GM13976 (cell line): ENCODE results near the gene TSPAN31.
A peak's percentile ranks its signal among the peaks of the same experiment; 100 is the strongest.

ENCODE experiments used
- DNase-seq: peaks from one replicate; pipeline ENCODE4 v3.0.0; 2012; ENCODE audit warnings: low spot score
- in situ Hi-C: fragments of 300-500 bp; cut with MboI; formaldehyde crosslinking; loops from one replicate; pipeline ENCODE4 v1.12.0; 2022; ENCODE audit warnings: low sequenced_read_pairs, mixed read lengths, inconsistent platforms; ENCODE audit not compliant: unreplicated experiment
- TF ChIP-seq, protein P1 (sequence below): IDR thresholded peaks from 2 replicates; pipeline ENCODE4 v1.5.1; 2012; ENCODE audit warnings: borderline replicate concordance, mild to moderate bottlenecking; ENCODE audit not compliant: insufficient read depth; ENCODE audit errors: extremely low read depth, missing control alignments, control extremely low read depth

TSPAN31 gene

DNA sequence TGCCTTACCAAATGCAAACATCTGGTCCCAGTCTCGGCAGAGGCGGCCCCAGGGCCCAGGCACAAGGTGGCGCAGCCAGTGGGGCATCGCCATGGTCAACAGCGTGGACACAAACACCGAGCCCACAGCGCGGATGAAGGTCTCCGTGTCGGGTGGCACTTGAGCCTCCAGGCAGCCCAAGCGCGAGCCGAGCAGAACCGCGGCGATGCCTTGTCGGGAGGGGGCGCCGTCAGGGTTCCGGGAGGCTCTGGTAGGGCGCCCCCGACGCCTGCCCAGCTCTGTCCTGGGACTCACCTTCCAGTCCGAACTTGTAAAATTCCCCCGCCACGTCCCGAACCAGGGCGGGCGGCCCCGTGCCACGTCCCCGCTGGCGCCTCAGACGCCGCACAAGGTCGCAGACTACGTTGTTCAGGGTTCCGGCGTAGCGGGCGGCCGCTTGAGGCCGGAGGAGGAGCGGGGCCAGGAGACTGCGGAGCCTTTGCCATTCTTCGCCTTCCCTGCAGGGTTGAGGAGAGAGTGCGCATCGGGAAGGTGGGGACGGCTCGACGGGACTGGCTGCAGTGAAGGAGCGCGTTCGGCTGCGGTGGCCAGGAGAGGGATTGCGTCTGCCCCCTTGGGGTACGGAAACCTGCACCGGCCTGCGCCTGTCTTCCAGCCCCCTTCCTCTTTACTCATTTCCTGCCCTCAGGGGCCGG, 20.3 kb downstream of the TSPAN31 start:
- peak; percentile 72 for DNase-seq
- TF ChIP-seq, protein P1, sequence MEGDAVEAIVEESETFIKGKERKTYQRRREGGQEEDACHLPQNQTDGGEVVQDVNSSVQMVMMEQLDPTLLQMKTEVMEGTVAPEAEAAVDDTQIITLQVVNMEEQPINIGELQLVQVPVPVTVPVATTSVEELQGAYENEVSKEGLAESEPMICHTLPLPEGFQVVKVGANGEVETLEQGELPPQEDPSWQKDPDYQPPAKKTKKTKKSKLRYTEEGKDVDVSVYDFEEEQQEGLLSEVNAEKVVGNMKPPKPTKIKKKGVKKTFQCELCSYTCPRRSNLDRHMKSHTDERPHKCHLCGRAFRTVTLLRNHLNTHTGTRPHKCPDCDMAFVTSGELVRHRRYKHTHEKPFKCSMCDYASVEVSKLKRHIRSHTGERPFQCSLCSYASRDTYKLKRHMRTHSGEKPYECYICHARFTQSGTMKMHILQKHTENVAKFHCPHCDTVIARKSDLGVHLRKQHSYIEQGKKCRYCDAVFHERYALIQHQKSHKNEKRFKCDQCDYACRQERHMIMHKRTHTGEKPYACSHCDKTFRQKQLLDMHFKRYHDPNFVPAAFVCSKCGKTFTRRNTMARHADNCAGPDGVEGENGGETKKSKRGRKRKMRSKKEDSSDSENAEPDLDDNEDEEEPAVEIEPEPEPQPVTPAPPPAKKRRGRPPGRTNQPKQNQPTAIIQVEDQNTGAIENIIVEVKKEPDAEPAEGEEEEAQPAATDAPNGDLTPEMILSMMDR = peak; percentile 53
- in situ Hi-C loops = no loop called here

DNA sequence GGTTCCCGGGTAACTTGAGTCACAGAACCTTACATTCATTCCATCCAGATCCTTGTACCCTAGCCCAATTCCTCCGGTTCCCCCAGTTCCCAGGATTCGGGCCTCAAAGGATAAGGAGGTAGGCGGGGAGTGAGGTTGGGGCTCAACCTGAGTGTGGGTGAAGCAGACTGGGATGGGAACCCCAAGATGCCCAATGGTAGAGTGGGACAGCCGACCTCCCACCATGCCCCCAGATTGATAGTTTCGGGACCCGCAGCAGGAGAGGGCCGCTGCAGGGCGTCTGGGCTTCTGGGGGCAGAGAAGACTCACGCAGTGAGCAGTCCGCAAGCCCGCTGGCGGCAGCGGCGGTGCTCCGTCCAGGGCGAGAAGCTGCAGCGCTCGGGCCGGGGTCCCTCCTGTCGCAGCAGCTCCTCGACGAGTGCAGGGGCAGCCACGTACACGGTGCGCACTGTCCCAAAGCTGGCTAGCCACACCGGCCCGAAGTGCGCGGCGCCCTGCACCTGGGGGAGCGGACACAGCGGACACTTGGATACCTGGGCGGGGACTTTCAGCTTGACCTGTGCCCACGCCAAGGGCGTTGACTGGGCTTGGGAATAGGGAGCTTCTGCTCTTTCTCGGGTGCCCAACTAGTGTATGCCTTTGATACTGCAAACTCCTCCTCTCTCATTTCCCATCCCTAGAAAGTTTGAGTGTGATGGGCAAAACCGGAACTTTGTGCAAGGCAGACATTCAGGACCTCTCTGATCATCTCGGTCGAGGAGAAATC, 21.0 kb downstream of the TSPAN31 start:
- TF ChIP-seq, protein P1 = no peak
- DNase-seq = no peak
- in situ Hi-C loops = no loop called here

DNA sequence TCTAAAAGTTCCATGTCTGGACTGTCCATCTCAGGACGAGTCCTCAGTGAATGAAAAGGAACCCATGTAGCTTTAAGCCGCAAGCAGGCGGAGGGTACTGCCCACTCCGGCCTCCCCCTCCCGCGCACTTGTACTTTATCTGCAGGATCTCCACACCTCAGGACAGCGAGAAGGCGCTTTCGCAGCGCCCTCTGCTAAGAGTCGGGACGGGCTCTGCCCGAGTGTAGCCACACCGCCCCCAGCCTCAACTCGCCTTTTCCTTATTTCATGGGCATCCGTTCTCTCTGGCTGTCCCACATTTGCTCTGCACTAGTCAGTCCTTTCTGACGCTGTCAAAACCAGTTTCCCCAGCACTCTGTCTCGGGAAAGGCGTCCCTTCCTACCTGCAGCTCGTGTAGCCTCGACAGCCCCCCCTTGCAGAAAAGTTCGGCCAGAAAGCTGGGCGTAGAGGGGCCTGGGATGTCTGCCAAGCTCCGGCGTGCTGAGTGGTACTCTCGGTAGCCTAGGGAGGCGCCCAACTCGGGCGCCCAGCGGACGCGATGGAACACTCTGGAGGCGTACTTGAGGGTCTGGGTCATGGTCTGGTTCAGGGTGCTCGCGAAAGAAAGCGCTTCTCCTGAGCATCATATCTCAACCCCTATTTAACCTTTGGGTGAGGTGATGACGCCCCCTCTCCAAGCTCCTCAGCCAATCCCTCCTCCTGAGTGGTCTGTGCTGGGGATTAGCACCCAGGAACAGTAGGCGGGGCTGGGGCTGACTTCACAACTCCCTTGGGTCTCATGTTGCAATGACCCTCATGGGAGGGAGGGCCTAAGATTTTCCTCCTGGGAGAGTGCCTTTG, 21.8 kb downstream of the TSPAN31 start, which contains the start of gene CYP27B1:
Gene CYP27B1, minus strand, starts transcription at position 615 of the 841 bp plus-strand sequence. Its CDS starts 37 bp downstream, at position 578.
- DNase-seq = no peak
- in situ Hi-C loops = no loop called here
- TF ChIP-seq, protein P1 = no peak

DNA sequence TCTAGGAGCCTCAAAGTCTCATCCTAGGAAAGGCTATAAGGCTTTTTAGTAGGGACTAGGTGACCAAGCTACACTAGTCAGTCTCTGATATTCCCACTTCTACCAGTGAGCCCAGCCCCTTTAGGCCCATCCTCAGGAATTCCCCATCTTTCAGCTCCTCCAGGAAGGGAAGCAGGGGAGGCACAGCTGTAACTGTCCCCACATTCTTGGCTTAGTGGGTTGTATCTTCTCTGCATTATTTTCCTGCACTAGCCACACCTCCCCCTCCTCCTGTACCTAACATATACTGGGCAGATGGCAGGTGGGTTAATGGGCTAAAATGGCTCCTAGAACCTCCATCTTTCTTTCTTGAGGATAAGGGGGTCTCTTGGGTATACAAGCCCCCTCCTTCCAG, 22.5 kb downstream of the TSPAN31 start:
- TF ChIP-seq, protein P1 = no peak
- in situ Hi-C loops = no loop called here
- no peak for DNase-seq

DNA sequence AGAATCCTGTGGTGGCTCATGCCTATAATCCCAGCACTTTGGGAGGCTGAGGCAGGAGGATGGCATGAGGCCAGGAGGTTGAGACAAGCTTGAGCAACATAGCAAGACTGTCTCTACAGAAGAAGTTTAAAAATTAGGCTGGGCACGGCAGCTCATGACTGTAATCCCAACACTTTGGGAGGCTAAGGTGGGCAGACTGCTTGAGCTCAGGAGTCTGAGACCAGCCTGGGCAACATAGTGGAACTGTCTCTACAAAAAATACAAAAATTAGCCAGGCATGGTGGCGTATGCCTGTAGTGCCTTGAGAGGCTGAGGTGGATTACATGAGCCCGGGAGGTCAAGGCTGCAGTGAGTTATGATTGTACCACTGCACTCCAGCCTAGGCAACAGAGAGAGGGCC, 23.0 kb downstream of the TSPAN31 start:
- in situ Hi-C loops = no loop called here
- TF ChIP-seq, protein P1 = no peak
- DNase-seq = no peak

DNA sequence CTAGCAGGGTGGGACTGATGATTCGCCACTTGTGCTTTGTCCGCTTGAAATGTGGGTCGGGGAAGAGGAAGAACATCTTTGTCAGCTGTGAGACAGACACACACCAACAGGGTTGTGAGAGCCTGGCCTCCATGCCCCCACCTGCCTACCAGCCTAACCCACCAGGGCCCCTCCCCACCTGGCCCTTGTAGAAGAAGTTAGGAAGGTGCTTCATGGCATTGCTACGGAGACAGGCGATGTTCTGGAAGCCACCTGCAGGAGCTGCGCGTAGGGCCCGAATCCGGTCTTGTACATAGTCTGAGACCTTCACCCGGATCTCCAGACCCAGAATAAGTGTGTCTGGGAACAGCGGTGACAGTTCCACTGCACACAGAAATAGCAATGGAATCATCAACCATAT, 24.8 kb downstream of the TSPAN31 start:
- in situ Hi-C loops = no loop called here
- DNase-seq = no peak
- TF ChIP-seq, protein P1 = no peak
